GM21786 (cell line): ENCODE measurements around the gene GJA3.

Experiments used
- ATAC-seq: cut with Tn5 transposase; IDR thresholded peaks from one replicate; pipeline ENCODE4 v1.9.1; 2021; ENCODE audit not compliant: unreplicated experiment

GJA3 gene

GRCh38 chr13:20160306-20161274 is at the start of gene GJA3:
TSS of gene GJA3 (minus strand) at chr13:20161052. CDS start at chr13:20143288, 17,764 bp downstream.
- ATAC-seq = peak; percentile 44

- no peak for ATAC-seq
Measured at GRCh38 chr13:20209948-20210347, 49.1 kb upstream of the GJA3 start.

- ATAC-seq = no peak
Measured at GRCh38 chr13:20206698-20207235, 45.9 kb upstream of the GJA3 start.

GRCh38 chr13:20206065-20206697 is 45.3 kb upstream of the GJA3 start:
- ATAC-seq = no peak

GRCh38 chr13:20198781-20199180 is 37.9 kb upstream of the GJA3 start:
- ATAC-seq = no peak

- ATAC-seq = no peak
Measured at GRCh38 chr13:20197361-20197834, 36.5 kb upstream of the GJA3 start.

- no peak for ATAC-seq
Measured at GRCh38 chr13:20195801-20196200, 34.9 kb upstream of the GJA3 start.

- no peak for ATAC-seq
Measured at GRCh38 chr13:20193907-20194631, 33.2 kb upstream of the GJA3 start.

GRCh38 chr13:20193162-20193906 is 32.5 kb upstream of the GJA3 start:
- ATAC-seq = no peak

GRCh38 chr13:20192836-20193161 is 31.9 kb upstream of the GJA3 start, which contains the start of gene GJB2:
TSS of gene GJB2 (minus strand) at chr13:20192938. CDS start at chr13:20189581, 3,357 bp downstream.
- no peak for ATAC-seq

GRCh38 chr13:20192158-20192835 is 31.4 kb upstream of the GJA3 start:
- ATAC-seq = no peak

- ATAC-seq = no peak
Measured at GRCh38 chr13:20191311-20192157, 30.7 kb upstream of the GJA3 start.

- ATAC-seq = no peak
Measured at GRCh38 chr13:20190481-20191310, 29.8 kb upstream of the GJA3 start.

- ATAC-seq = no peak
Measured at GRCh38 chr13:20190076-20190475, 29.2 kb upstream of the GJA3 start.

GRCh38 chr13:20188667-20189553 is 28.1 kb upstream of the GJA3 start:
- no peak for ATAC-seq

GRCh38 chr13:20186771-20187170 is 25.9 kb upstream of the GJA3 start:
- no peak for ATAC-seq
